Psoas muscle (tissue), 8 donors: ENCODE measurements around the gene UIMC1. TPM values are rescaled to one million over a fixed set of nuclear protein-coding genes. Genes with fewer than 3 reads are reported as not detected.

Experiments
- ATAC-seq, 4 donors: fragments of 200-7000 bp; cut with Tn5 transposase; one replicate each; pipeline ENCODE4 v1.9.1; 2020; ENCODE audit warnings: moderate library complexity in 3 of 4, mild to moderate bottlenecking in 2 of 4
- DNase-seq, 2 donors: peaks; one replicate each; pipeline ENCODE4 v3.0.0-alpha.2; 2020
- H3K27ac ChIP-seq: fragments of 200-600 bp; one replicate; pipeline ENCODE4 v1.8.0; 2022
- H3K27me3 ChIP-seq, 3 donors: fragments of 200-600 bp in 1 of 3; one replicate each; pipeline versions ENCODE4 v1.6.1 to v1.8.0; 2013 to 2022; ENCODE audit warnings: low read length in 2 of 3, mild to moderate bottlenecking in 2 of 3, moderate library complexity in 1 of 3; ENCODE audit not compliant: insufficient read depth in 3 of 3
- H3K36me3 ChIP-seq, 2 donors: fragments of 200-600 bp in 1 of 2; one replicate each; pipeline versions ENCODE4 v1.6.1 to v1.8.0; 2013 to 2022; ENCODE audit warnings: low read depth in 1 of 2, mild to moderate bottlenecking in 1 of 2, moderate library complexity in 1 of 2; ENCODE audit not compliant: insufficient read depth in 1 of 2
- H3K4me1 ChIP-seq: fragments of 200-600 bp; one replicate; pipeline ENCODE4 v1.8.0; 2022
- H3K4me3 ChIP-seq: fragments of 200-600 bp; one replicate; pipeline ENCODE4 v1.8.0; 2022; ENCODE audit warnings: mild to moderate bottlenecking
- H3K9me3 ChIP-seq: fragments of 200-600 bp; one replicate; pipeline ENCODE4 v1.8.0; 2022
- WGBS, 3 donors: extraction: QIAGEN DNeasy Blood & Tissue Kit; methylation state at CpG; one replicate each; pipeline versions ENCODE4 v1.1.6 to v1.1.7; 2013; 5-methylcytosine and 5-hydroxymethylcytosine counted together
- intact Hi-C, 2 donors: fragments of 100-400 bp; cut with DNase I; formaldehyde crosslinking; loops; one replicate each; pipeline versions ENCODE4 v1.11.0 to v1.14.2; 2022
- polyA plus RNA-seq, 3 donors: library from polyadenylated mRNA; stranded (reverse); fragments of 200-250 nt; gene quantifications; one replicate each; pipeline ENCODE4 v1.2.3, GENCODE V29; 2013
- total RNA-seq, 4 donors: library from RNA; stranded (reverse); fragmentation: NEBNext Ultra II Directional in 2 of 4; extraction: Animal tissue kit (Norgen Biotek cat#: 25700) in 2 of 4; gene quantifications; one replicate each; pipeline versions ENCODE4 v1.2.1 to v1.2.4, GENCODE V29; 2021 to 2023
- TF ChIP-seq, protein P1 (sequence below): fragments of 200-600 bp; IDR thresholded peaks from one replicate; pipeline ENCODE4 v1.8.0; 2022; ENCODE audit warnings: antibody characterized with exemption
- donor health status: healthy with polysubstance abuse.
- donor health status: DM: no; HTN: no; CAD: no; lungs with moderate emphysema.
- donor health status: Bipolar disorder and iron deficiency.
- donor health status: healthy.
- donor health status: DM: yes; HTN: yes; CAD: no.
- donor health status: DM: no; HTN: no; CAD: no.
- donor health status: DM: no; HTN: no; CAD: no.
- donor health status: DM: yes; HTN: yes; CAD: no.

UIMC1 gene
- total and polyA plus RNA-seq, 7 donors: 12.7 to 40.0 (median 26.1) TPM

DNA sequence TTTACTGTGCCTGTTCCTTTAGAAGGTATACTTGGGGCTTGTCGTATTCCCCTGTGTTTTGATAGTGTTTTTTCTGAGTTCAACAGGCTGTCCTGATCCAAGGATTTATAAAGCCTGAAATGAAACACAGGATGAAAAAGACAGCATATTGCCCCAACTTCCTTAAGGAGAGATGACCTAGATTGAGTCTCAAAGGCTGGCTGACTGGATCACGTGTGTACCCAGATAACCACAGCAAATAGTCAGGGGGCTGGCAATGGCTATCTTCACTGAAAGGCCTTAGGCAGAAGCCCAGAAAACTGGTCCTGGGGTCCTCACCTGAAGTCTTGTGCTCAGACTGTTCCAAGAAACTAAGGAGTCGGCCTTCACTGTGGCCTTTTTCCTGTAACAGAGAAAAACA is 99.8 kb downstream of the UIMC1 start:
- Histone ChIP-seq H3K27ac (no peak overlapping the region), H3K27me3 (no peaks in the 10 kb centered on the region), H3K36me3 (peaks cover 22 to 92% of the 10 kb centered on the region in 2 donors), H3K4me1 (no peaks in the 10 kb centered on the region), H3K9me3 (no peaks in the 10 kb centered on the region), H3K4me3 (no peak overlapping the region)
- ATAC-seq: no peak
- TF ChIP-seq, protein P1, sequence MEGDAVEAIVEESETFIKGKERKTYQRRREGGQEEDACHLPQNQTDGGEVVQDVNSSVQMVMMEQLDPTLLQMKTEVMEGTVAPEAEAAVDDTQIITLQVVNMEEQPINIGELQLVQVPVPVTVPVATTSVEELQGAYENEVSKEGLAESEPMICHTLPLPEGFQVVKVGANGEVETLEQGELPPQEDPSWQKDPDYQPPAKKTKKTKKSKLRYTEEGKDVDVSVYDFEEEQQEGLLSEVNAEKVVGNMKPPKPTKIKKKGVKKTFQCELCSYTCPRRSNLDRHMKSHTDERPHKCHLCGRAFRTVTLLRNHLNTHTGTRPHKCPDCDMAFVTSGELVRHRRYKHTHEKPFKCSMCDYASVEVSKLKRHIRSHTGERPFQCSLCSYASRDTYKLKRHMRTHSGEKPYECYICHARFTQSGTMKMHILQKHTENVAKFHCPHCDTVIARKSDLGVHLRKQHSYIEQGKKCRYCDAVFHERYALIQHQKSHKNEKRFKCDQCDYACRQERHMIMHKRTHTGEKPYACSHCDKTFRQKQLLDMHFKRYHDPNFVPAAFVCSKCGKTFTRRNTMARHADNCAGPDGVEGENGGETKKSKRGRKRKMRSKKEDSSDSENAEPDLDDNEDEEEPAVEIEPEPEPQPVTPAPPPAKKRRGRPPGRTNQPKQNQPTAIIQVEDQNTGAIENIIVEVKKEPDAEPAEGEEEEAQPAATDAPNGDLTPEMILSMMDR: no peak
- WGBS, 3 donors: 84 to 85% (median 84%) methylated on average over 3 of the region's 3 CpGs
- intact Hi-C loops: loop anchor here in 1 of 2 donors (5.0 kb wide), 1 partner anchor 1429 kb away; the partner anchor contains the start of gene SFXN1
- DNase-seq: no peak

DNA sequence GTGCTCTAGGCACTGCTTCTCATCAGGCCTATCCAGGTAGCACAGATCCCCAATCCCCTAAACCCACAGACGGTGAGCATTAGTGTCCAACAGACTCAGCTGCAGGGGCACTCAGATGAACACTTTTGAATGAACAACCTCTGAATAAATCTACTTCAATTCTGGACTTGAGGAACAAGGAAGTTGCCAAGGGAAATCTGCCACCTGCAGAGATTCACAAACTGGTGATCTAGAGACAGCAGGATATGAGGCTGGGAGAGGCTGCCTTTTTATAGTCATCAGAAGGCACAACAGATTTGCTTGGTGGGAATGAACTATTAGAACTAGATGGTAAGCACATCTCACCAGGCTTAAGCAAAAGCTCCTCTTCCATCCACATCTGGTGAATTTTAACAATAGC is 100.5 kb downstream of the UIMC1 start:
- Histone ChIP-seq H3K36me3 (peaks cover 22 to 89% of the 10 kb centered on the region in 2 donors), H3K27ac (no peak overlapping the region), H3K9me3 (no peaks in the 10 kb centered on the region), H3K4me1 (no peaks in the 10 kb centered on the region), H3K4me3 (no peak overlapping the region), H3K27me3 (no peaks in the 10 kb centered on the region)
- DNase-seq: no peak
- intact Hi-C loops: loop anchor here in 1 of 2 donors (5.0 kb wide), 1 partner anchor 1429 kb away; the partner anchor contains the start of gene SFXN1
- no peak for ATAC-seq
- TF ChIP-seq, protein P1: no peak
- 90 to 94% (median 92%) methylated on average over 1 of the region's 1 CpG for WGBS, 3 donors

DNA sequence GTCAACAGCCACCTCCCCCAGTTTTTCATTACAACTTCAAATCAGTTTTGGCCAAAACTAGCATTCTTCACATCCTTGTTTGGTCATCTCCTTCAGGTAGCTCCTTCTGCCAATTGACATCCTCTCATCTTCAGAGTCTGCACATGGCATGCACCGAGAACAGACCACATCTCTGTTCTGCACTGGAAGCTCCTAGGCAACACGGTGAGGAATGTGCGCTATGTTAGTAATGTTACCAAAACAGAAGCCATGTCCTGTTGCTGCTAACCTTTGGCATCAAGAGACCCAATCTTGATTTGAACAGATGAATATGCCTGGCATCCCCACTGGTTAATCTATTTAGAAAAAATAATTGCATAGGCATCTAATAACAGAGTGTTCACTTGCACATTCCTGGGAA is 102.3 kb downstream of the UIMC1 start:
- H3K27me3 ChIP-seq: no peaks in the 10 kb centered on the region
- H3K36me3 ChIP-seq: peaks cover 22 to 72% of the 10 kb centered on the region in 2 donors
- DNase-seq (no peak), ATAC-seq (no peak)
- no peak overlapping the region for H3K27ac ChIP-seq
- H3K9me3 ChIP-seq: no peaks in the 10 kb centered on the region
- peaks cover 3% of the 10 kb centered on the region for H3K4me1 ChIP-seq
- no peak overlapping the region for H3K4me3 ChIP-seq
- WGBS, 3 donors: 83 to 90% (median 85%) methylated on average over 3 of the region's 3 CpGs
- TF ChIP-seq, protein P1: no peak
- intact Hi-C loops: loop anchor here in 1 of 2 donors (5.0 kb wide), 1 partner anchor 38 kb away; no protein-coding TSS in a partner anchor

GRCh38 chr5:176902911-176903664 is 103.5 kb downstream of the UIMC1 start:
- no peak overlapping the region for H3K4me3 ChIP-seq
- TF ChIP-seq, protein P1: no peak
- no peaks in the 10 kb centered on the region for H3K27me3 ChIP-seq
- peaks cover 16 to 61% of the 10 kb centered on the region in 2 donors for H3K36me3 ChIP-seq
- H3K9me3 ChIP-seq: no peaks in the 10 kb centered on the region
- WGBS, 3 donors: 92 to 96% (median 94%) methylated on average over 5 of the region's 5 CpGs
- intact Hi-C loops: loop anchor here in 1 of 2 donors (5.0 kb wide), 1 partner anchor 39 kb away; no protein-coding TSS in a partner anchor
- ATAC-seq (no peak), DNase-seq (no peak)
- peaks cover 3% of the 10 kb centered on the region for H3K4me1 ChIP-seq
- no peak overlapping the region for H3K27ac ChIP-seq
